Measurements from ENCODE around the gene MRPS30.
"Not testable (repeated sequence)": the region's sequence is repeated elsewhere in the genome, so short reads cannot be mapped to it uniquely, and the experiment has no call there.

The MRPS30 gene

GRCh38 chr5:44770780-44771717, 37.7 kb upstream of the MRPS30 start:
- H3K27ac ChIP-seq (replicated peaks): no peak overlapping the region
- H3K4me3 ChIP-seq (replicated peaks; ENCODE audit: insufficient read depth, low read length): no peak overlapping the region
- DNase-seq (ENCODE audit: low read depth in 1 of 2, low spot score in 1 of 2): no peak
- no peaks in the 10 kb centered on the region for H3K27me3 ChIP-seq (ENCODE audit: insufficient read depth, poor library complexity, severe bottlenecking)
- TF ChIP-seq POLR2AphosphoS5 (IDR thresholded peaks at IDR 0.05; ENCODE audit: low read depth) (no peak), SPI1 (IDR thresholded peaks at IDR 0.05; ENCODE audit: borderline replicate concordance, low read depth) (peak; percentile 80)

GRCh38 chr5:44772397-44772796, 36.4 kb upstream of the MRPS30 start:
- not testable (repeated sequence) for H3K27me3 ChIP-seq (ENCODE audit: insufficient read depth, poor library complexity, severe bottlenecking); H3K4me3 ChIP-seq (replicated peaks; ENCODE audit: insufficient read depth, low read length); DNase-seq (ENCODE audit: low read depth in 1 of 2, low spot score in 1 of 2); H3K27ac ChIP-seq (replicated peaks)

- DNase-seq (ENCODE audit: low read depth in 1 of 2, low spot score in 1 of 2): peak in 1 of 2 experiments; percentile 11
- no peak overlapping the region for H3K4me3 ChIP-seq (replicated peaks; ENCODE audit: insufficient read depth, low read length)
- no peak overlapping the region for H3K27ac ChIP-seq (replicated peaks)
- H3K27me3 ChIP-seq (ENCODE audit: insufficient read depth, poor library complexity, severe bottlenecking): no peaks in the 10 kb centered on the region
- TF ChIP-seq GABPA (IDR thresholded peaks at IDR 0.05; ENCODE audit: low read depth): no peak
- no peak for TF ChIP-seq SPI1 (IDR thresholded peaks at IDR 0.05; ENCODE audit: borderline replicate concordance, low read depth)
- TF ChIP-seq REST (IDR thresholded peaks at IDR 0.05; ENCODE audit: insufficient replicate concordance, low read depth): no peak
- TF ChIP-seq CTCF (IDR thresholded peaks at IDR 0.05; ENCODE audit: insufficient read depth, low read length): no peak
Measured at GRCh38 chr5:44774279-44774880, 34.4 kb upstream of the MRPS30 start.

- TF ChIP-seq POLR2AphosphoS5 (IDR thresholded peaks at IDR 0.05; ENCODE audit: low read depth) (no peak), REST (IDR thresholded peaks at IDR 0.05; ENCODE audit: insufficient replicate concordance, low read depth) (no peak), GABPA (IDR thresholded peaks at IDR 0.05; ENCODE audit: low read depth) (no peak), CTCF (IDR thresholded peaks at IDR 0.05; ENCODE audit: insufficient read depth, low read length) (no peak), SPI1 (IDR thresholded peaks at IDR 0.05; ENCODE audit: borderline replicate concordance, low read depth) (no peak)
- no peaks in the 10 kb centered on the region for H3K27me3 ChIP-seq (ENCODE audit: insufficient read depth, poor library complexity, severe bottlenecking)
- no peak overlapping the region for H3K4me3 ChIP-seq (replicated peaks; ENCODE audit: insufficient read depth, low read length)
- DNase-seq (ENCODE audit: low read depth in 1 of 2, low spot score in 1 of 2): no peak
- H3K27ac ChIP-seq (replicated peaks): no peak overlapping the region
Measured at GRCh38 chr5:44779167-44779566, 29.6 kb upstream of the MRPS30 start.

Data from HL-60 (cell line).